Measurements from ENCODE around the gene UBE2D3.
"Not testable (repeated sequence)": the region's sequence is repeated elsewhere in the genome, so short reads cannot be mapped to it uniquely, and the experiment has no call there.

Gene UBE2D3

GRCh38 chr4:102829803-102830202 lies 2.5 kb upstream of the UBE2D3 start:
- DNase-seq (ENCODE audit: low read depth in 2 of 2) = no peak

- DNase-seq (ENCODE audit: low read depth in 2 of 2) = no peak
Observed at GRCh38 chr4:102828497-102828808, 1.1 kb upstream of the UBE2D3 start.

GRCh38 chr4:102827674-102828496 lies 534 bp upstream of the UBE2D3 start:
- peak; percentile 99 to 100 for DNase-seq (ENCODE audit: low read depth in 2 of 2)

- no peak for DNase-seq (ENCODE audit: low read depth in 2 of 2)
Observed at GRCh38 chr4:102826105-102826889, 1.1 kb downstream of the UBE2D3 start.

- no peak for DNase-seq (ENCODE audit: low read depth in 2 of 2)
Observed at GRCh38 chr4:102825261-102826091, 1.9 kb downstream of the UBE2D3 start.

- DNase-seq (ENCODE audit: low read depth in 2 of 2) = no peak
Observed at GRCh38 chr4:102824398-102824797, 3.0 kb downstream of the UBE2D3 start.

GRCh38 chr4:102823897-102824296 lies 3.5 kb downstream of the UBE2D3 start:
- DNase-seq (ENCODE audit: low read depth in 2 of 2) = no peak

- DNase-seq (ENCODE audit: low read depth in 2 of 2) = no peak
Observed at GRCh38 chr4:102823464-102823863, 3.9 kb downstream of the UBE2D3 start.

- no peak for DNase-seq (ENCODE audit: low read depth in 2 of 2)
Observed at GRCh38 chr4:102819588-102820365, 7.6 kb downstream of the UBE2D3 start.

- not testable (repeated sequence) for DNase-seq (ENCODE audit: low read depth in 2 of 2)
Observed at GRCh38 chr4:102819100-102819499, 8.3 kb downstream of the UBE2D3 start.

GRCh38 chr4:102817613-102818268 lies 9.6 kb downstream of the UBE2D3 start:
- DNase-seq (ENCODE audit: low read depth in 2 of 2) = no peak

GRCh38 chr4:102817021-102817605 lies 10.2 kb downstream of the UBE2D3 start:
- no peak for DNase-seq (ENCODE audit: low read depth in 2 of 2)

GRCh38 chr4:102815981-102816380 lies 11.4 kb downstream of the UBE2D3 start:
- no peak for DNase-seq (ENCODE audit: low read depth in 2 of 2)

- DNase-seq (ENCODE audit: low read depth in 2 of 2) = no peak
Observed at GRCh38 chr4:102809691-102810090, 17.7 kb downstream of the UBE2D3 start.

- DNase-seq (ENCODE audit: low read depth in 2 of 2) = no peak
Observed at GRCh38 chr4:102809190-102809589, 18.2 kb downstream of the UBE2D3 start.

GRCh38 chr4:102808009-102808408 lies 19.3 kb downstream of the UBE2D3 start:
- no peak for DNase-seq (ENCODE audit: low read depth in 2 of 2)

GRCh38 chr4:102807345-102807744 lies 20.0 kb downstream of the UBE2D3 start:
- no peak for DNase-seq (ENCODE audit: low read depth in 2 of 2)

GRCh38 chr4:102799816-102800215 lies 27.5 kb downstream of the UBE2D3 start:
- DNase-seq (ENCODE audit: low read depth in 2 of 2) = no peak

- no peak for DNase-seq (ENCODE audit: low read depth in 2 of 2)
Observed at GRCh38 chr4:102794999-102795398, 32.4 kb downstream of the UBE2D3 start.

- no peak for DNase-seq (ENCODE audit: low read depth in 2 of 2)
Observed at GRCh38 chr4:102792361-102792936, 34.9 kb downstream of the UBE2D3 start.

Data from stimulated activated CD8-positive, alpha-beta memory T cell treated with anti-CD3 and anti-CD28 coated beads, Interleukin-7, amount 100 ng/mL, for 4 hours (primary cell).